Motor neuron (in vitro differentiated cells): ENCODE data around the gene KATNB1. TPM values are rescaled to one million over a fixed set of nuclear protein-coding genes. Genes with fewer than 3 reads are reported as not detected.

ENCODE experiments used
- ATAC-seq, 8 experiments: fragments of 200-7000 bp; cut with Tn5 transposase; replicated peaks in 6 of 8; 2 replicates each; pipeline ENCODE4 v1.8.0; 2021; ENCODE audit warnings: mild to moderate bottlenecking in 8 of 8, moderate library complexity in 8 of 8
- H3K27ac ChIP-seq, 2 donors: fragments of 250-450 bp; sonication (Bioruptor Pico); 2 replicates each; pipeline ENCODE4 v1.9.0; 2021; ENCODE audit warnings: antibody characterized with exemption in 2 of 2, mild to moderate bottlenecking in 2 of 2, moderate library complexity in 1 of 2
- H3K4me1 ChIP-seq, 2 donors: fragments of 250-450 bp; sonication (Bioruptor Pico); replicated peaks in 1 of 2; 2 replicates each; pipeline ENCODE4 v1.6.1; 2021; ENCODE audit warnings: antibody characterized with exemption in 2 of 2, mild to moderate bottlenecking in 2 of 2, moderate library complexity in 1 of 2
- H3K4me3 ChIP-seq, 5 donors: fragments of 250-450 bp; sonication (Bioruptor Pico); 2 replicates each; pipeline ENCODE4 v1.9.0; 2021; ENCODE audit warnings: antibody characterized with exemption in 5 of 5, mild to moderate bottlenecking in 5 of 5, moderate library complexity in 4 of 5
- WGBS, 10 experiments: fragments of 450-650 bp; shearing (Covaris generic); methylation state at CpG; one replicate each; pipeline ENCODE4 v1.0.0; 2022; 5-methylcytosine and 5-hydroxymethylcytosine counted together
- in situ Hi-C, 9 experiments: fragments of 400-800 bp; cut with MboI; loops; one replicate each; pipeline ENCODE4 v1.15.0; 2021; ENCODE audit warnings: low sequenced_read_pairs in 9 of 9, low pct_unique_long_range_greater_than_20kb in 2 of 9; ENCODE audit not compliant: unreplicated experiment in 9 of 9
- total RNA-seq, 8 experiments: library from RNA; unstranded; fragments of 300-600 nt; gene quantifications; 2 replicates each; pipeline versions ENCODE4 v1.2.3 to v1.2.4, GENCODE V29; 2022

Gene KATNB1
- total RNA-seq, 8 experiments from 2014 or later: 20.7 to 41.0 (median 33.0) TPM

- 28 to 100% (median 70%) methylated on average over 1 to 5 of the region's 6 CpGs; no CpG with 5 or more reads in 4 of the 10 experiments for WGBS, 10 experiments
- H3K4me3 ChIP-seq: no peak overlapping the region
- peaks cover 23 to 48% of the 10 kb centered on the region in 2 donors for H3K4me1 ChIP-seq
- in situ Hi-C loops: loop anchor here in 3 of 9 experiments (25.0 kb wide), 2 partner anchors 188 to 213 kb away; partner anchors contain the start of genes USB1 (in 1 of the 3) and ZNF319 (in 1 of the 3)
- ATAC-seq: no peak
- no peak overlapping the region for H3K27ac ChIP-seq
These were observed 63.5 kb downstream of the KATNB1 start for GRCh38 chr16:57798953-57799599.

- no peak for ATAC-seq
- Histone ChIP-seq H3K27ac (no peak overlapping the region), H3K4me1 (peaks cover 23 to 48% of the 10 kb centered on the region in 2 donors), H3K4me3 (no peak overlapping the region)
- WGBS, 10 experiments: 43 to 86% (median 80%) methylated on average over 1 to 2 of the region's 5 CpGs; no CpG with 5 or more reads in 5 of the 10 experiments
- in situ Hi-C loops: loop anchor here in 3 of 9 experiments (25.0 kb wide), 2 partner anchors 188 to 213 kb away; partner anchors contain the start of genes USB1 (in 1 of the 3) and ZNF319 (in 1 of the 3)
These were observed 64.1 kb downstream of the KATNB1 start for GRCh38 chr16:57799600-57800199.

GRCh38 chr16:57800200-57801097, 64.9 kb downstream of the KATNB1 start:
- ATAC-seq: no peak
- WGBS, 10 experiments: 31 to 100% (median 81%) methylated on average over 1 to 11 of the region's 12 CpGs
- no peak overlapping the region for H3K27ac ChIP-seq
- H3K4me1 ChIP-seq: peaks cover 23 to 47% of the 10 kb centered on the region in 2 donors
- in situ Hi-C loops: no loop called here
- H3K4me3 ChIP-seq: peak overlapping the region in 2 of 5 donors; percentile 42 to 44

- in situ Hi-C loops: no loop called here
- Histone ChIP-seq H3K4me1 (peaks cover 23 to 45% of the 10 kb centered on the region in 2 donors), H3K4me3 (peak overlapping the region; percentile 35 to 44 (median 42)), H3K27ac (peak overlapping the region in 1 of 2 donors; percentile 73)
- 12 to 80% (median 41%) methylated on average over 1 to 4 of the region's 5 CpGs; no CpG with 5 or more reads in 5 of the 10 experiments for WGBS, 10 experiments
- peak in 4 of 8 experiments; percentile 5 to 44 (median 16) for ATAC-seq
These were observed 65.7 kb downstream of the KATNB1 start for GRCh38 chr16:57801098-57801808.

- peak; percentile 29 to 63 (median 38) for ATAC-seq
- Histone ChIP-seq H3K27ac (peak overlapping the region; percentile 34 to 73), H3K4me1 (peaks cover 23 to 45% of the 10 kb centered on the region in 2 donors), H3K4me3 (peak overlapping the region; percentile 35 to 44 (median 42))
- in situ Hi-C loops: no loop called here
- 0 to 4% methylated on average over 3 to 4 of the region's 45 CpGs; no CpG with 5 or more reads in 8 of the 10 experiments for WGBS, 10 experiments
These were observed 66.3 kb downstream of the KATNB1 start for GRCh38 chr16:57801809-57802340.

- Histone ChIP-seq H3K27ac (peak within 1 kb of the TSS; percentile 34 to 73), H3K4me1 (peaks cover 23 to 43% of the 10 kb centered on the region in 2 donors), H3K4me3 (peak within 1 kb of the TSS; percentile 35 to 44 (median 42))
- WGBS, 10 experiments: 0 to 58% (median 42%) methylated on average over 1 to 10 of the region's 78 CpGs; no CpG with 5 or more reads in 6 of the 10 experiments
- peak; percentile 73 to 85 (median 76) for ATAC-seq
- in situ Hi-C loops: no loop called here
These were observed 67.0 kb downstream of the KATNB1 start, which contains the start of gene KIFC3 for GRCh38 chr16:57802341-57803133. Gene KIFC3 (minus strand): TSS chr16:57802491. CDS start chr16:57798243, 4,248 bp downstream.

- Histone ChIP-seq H3K4me3 (no peak overlapping the region), H3K4me1 (peaks cover 23 to 37% of the 10 kb centered on the region in 2 donors), H3K27ac (peak overlapping the region; percentile 1 to 50)
- WGBS, 10 experiments: 20 to 100% (median 80%) methylated on average over 1 to 12 of the region's 16 CpGs; no CpG with 5 or more reads in 1 of the 10 experiments
- peak in 3 of 8 experiments; percentile 3 to 35 (median 35) for ATAC-seq
- in situ Hi-C loops: no loop called here
These were observed 67.8 kb downstream of the KATNB1 start for GRCh38 chr16:57803134-57803990.

- in situ Hi-C loops: no loop called here
- H3K27ac ChIP-seq: no peak overlapping the region
- peaks cover 23 to 28% of the 10 kb centered on the region in 2 donors for H3K4me1 ChIP-seq
These were observed 68.7 kb downstream of the KATNB1 start for GRCh38 chr16:57804111-57804837.

GRCh38 chr16:57805176-57805575, 69.6 kb downstream of the KATNB1 start:
- ATAC-seq: no peak
- Histone ChIP-seq H3K4me1 (peaks cover 23 to 32% of the 10 kb centered on the region in 2 donors), H3K27ac (no peak overlapping the region), H3K4me3 (no peak overlapping the region)
- 70 to 100% (median 79%) methylated on average over 1 to 6 of the region's 6 CpGs; no CpG with 5 or more reads in 2 of the 10 experiments for WGBS, 10 experiments
- in situ Hi-C loops: no loop called here

More at GRCh38 chr16:57804111-57804837, 68.7 kb downstream of the KATNB1 start:
- no peak overlapping the region for H3K4me3 ChIP-seq
- ATAC-seq: no peak
- WGBS, 10 experiments: 42 to 100% (median 89%) methylated on average over 1 to 5 of the region's 5 CpGs; no CpG with 5 or more reads in 1 of the 10 experiments
